OCI-LY7 (cell line): ENCODE results near the gene ZBTB20. TPM values are rescaled to one million over a fixed set of nuclear protein-coding genes. Genes with fewer than 3 reads are reported as not detected.

Source experiments
- BruUV-seq: library from RNA; stranded (reverse); fragments of 400-500 nt; replicated peaks from 2 replicates; lab custom pipeline; 2021; lab: Mats Ljungman, UMichigan
- CTCF ChIA-PET: fragments of 300-600 bp; sonication (Branson Sonifier 250); formaldehyde crosslinking; loops from one replicate; lab custom pipeline; 2022; ENCODE audit warnings: antibody characterized with exemption; ENCODE audit not compliant: unreplicated experiment; lab: Charles Lee
- POLR2A ChIA-PET: fragments of 300-600 bp; sonication (Branson Sonifier 250); formaldehyde crosslinking; loops from one replicate; lab custom pipeline; 2022; ENCODE audit warnings: antibody characterized with exemption; lab: Charles Lee
- DNase-seq: peaks from one replicate; pipeline ENCODE4 v3.0.0-alpha.2; 2015; ENCODE audit warnings: low spot score
- H2AFZ ChIP-seq: fragments of 200-600 bp; sonication (generic), shearing (Covaris generic); 2 replicates; pipeline ENCODE4 v1.6.1; 2014; ENCODE audit warnings: mild to moderate bottlenecking, antibody characterized with exemption, low read length, moderate library complexity
- H3K27ac ChIP-seq: fragments of 200-600 bp; sonication (generic); 2 replicates; pipeline ENCODE4 v1.5.1; 2014; ENCODE audit warnings: mixed run types, low read depth, mild to moderate bottlenecking, moderate library complexity, low read length, inconsistent platforms; ENCODE audit not compliant: poor library complexity, severe bottlenecking
- H3K36me3 ChIP-seq: fragments of 200-600 bp; sonication (generic); 2 replicates; pipeline ENCODE4 v1.6.1; 2014; ENCODE audit warnings: mild to moderate bottlenecking, antibody characterized with exemption, low read length, moderate library complexity, mixed read lengths; ENCODE audit not compliant: insufficient read depth
- H3K4me1 ChIP-seq: fragments of 200-600 bp; sonication (generic); 2 replicates; pipeline ENCODE4 v1.5.1; 2014; ENCODE audit warnings: mild to moderate bottlenecking, low read length; ENCODE audit not compliant: insufficient read depth, poor library complexity, severe bottlenecking
- H3K4me2 ChIP-seq: fragments of 200-600 bp; sonication (generic); 2 replicates; pipeline ENCODE4 v1.6.1; 2014; ENCODE audit warnings: mild to moderate bottlenecking, low read length
- H3K4me3 ChIP-seq: fragments of 200-600 bp; sonication (generic); 2 replicates; pipeline ENCODE4 v1.5.1; 2014; ENCODE audit warnings: mild to moderate bottlenecking, low read depth, low read length; ENCODE audit not compliant: poor library complexity, severe bottlenecking
- H3K79me2 ChIP-seq: fragments of 200-600 bp; sonication (generic); 2 replicates; pipeline ENCODE4 v1.6.1; 2016; ENCODE audit warnings: low read depth, mild to moderate bottlenecking, low read length, moderate library complexity, mixed read lengths; ENCODE audit not compliant: insufficient read depth
- H3K9me2 ChIP-seq: fragments of 200-600 bp; sonication (generic); 2 replicates; pipeline ENCODE4 v1.6.1; 2016; ENCODE audit warnings: mild to moderate bottlenecking, low read length, mixed read lengths; ENCODE audit not compliant: insufficient read depth
- H3K9me3 ChIP-seq: fragments of 200-600 bp; sonication (generic); 2 replicates; pipeline ENCODE4 v1.6.1; 2014; ENCODE audit warnings: mild to moderate bottlenecking, mixed run types, low read length, mixed read lengths
- H4K20me1 ChIP-seq: fragments of 200-600 bp; sonication (generic); 2 replicates; pipeline ENCODE4 v1.6.1; 2014; ENCODE audit warnings: mild to moderate bottlenecking, antibody characterized with exemption, low read length, moderate library complexity, mixed read lengths; ENCODE audit not compliant: insufficient read depth
- EZH2phosphoT487 ChIP-seq: fragments of 200-600 bp; sonication (generic); IDR thresholded peaks from 2 replicates; pipeline ENCODE4 v1.6.1; 2018; ENCODE audit warnings: low read depth, borderline replicate concordance, mild to moderate bottlenecking, mixed run types, antibody characterized with exemption, low read length, moderate library complexity, mixed read lengths
- intact Hi-C: fragments of 100-400 bp; cut with micrococcal nuclease; formaldehyde crosslinking; loops from one replicate; pipeline ENCODE4 v1.10.0; 2022; ENCODE audit not compliant: unreplicated experiment
- total RNA-seq, 2 experiments: library from RNA; depleted of rRNA in 1 of 2; stranded (reverse); fragments of >200 nt in 1 of 2; shearing (Covaris generic) in 1 of 2; gene quantifications; 2 replicates each; pipeline ENCODE4 v1.2.3, GENCODE V29; 2014 to 2022
- TF ChIP-seq, protein P1 (sequence below): fragments of 200-600 bp; sonication (generic); conservative IDR thresholded peaks from 2 replicates; pipeline ENCODE4 v1.5.1; 2014; ENCODE audit warnings: mild to moderate bottlenecking, antibody characterized with exemption, low read length, moderate library complexity, mixed read lengths

ZBTB20 gene
- total RNA-seq, 2 experiments from 2014 or later = 5.5 to 11.8 TPM

GRCh38 chr3:115052906-115053305 lies 94.2 kb downstream of the ZBTB20 start:
- Histone ChIP-seq H3K36me3 (no peaks in the 10 kb centered on the region), H4K20me1 (no peaks in the 10 kb centered on the region), H3K4me2 (no peak overlapping the region), H3K4me1 (no peaks in the 10 kb centered on the region), H3K4me3 (no peak overlapping the region), H3K79me2 (no peaks in the 10 kb centered on the region), H3K9me3 (no peaks in the 10 kb centered on the region), H3K9me2 (no peaks in the 10 kb centered on the region), H3K27ac (no peak overlapping the region), H2AFZ (no peak overlapping the region)
- CTCF ChIA-PET = no interaction called here
- POLR2A ChIA-PET = interaction anchor here (1.1 to 1.2 kb wide), 2 partner anchors 11 to 38 kb away, joined by 3 to 5 read pairs; no protein-coding TSS in a partner anchor
- intact Hi-C loops = no loop called here
- no peak for TF ChIP-seq EZH2phosphoT487
- TF ChIP-seq, protein P1, sequence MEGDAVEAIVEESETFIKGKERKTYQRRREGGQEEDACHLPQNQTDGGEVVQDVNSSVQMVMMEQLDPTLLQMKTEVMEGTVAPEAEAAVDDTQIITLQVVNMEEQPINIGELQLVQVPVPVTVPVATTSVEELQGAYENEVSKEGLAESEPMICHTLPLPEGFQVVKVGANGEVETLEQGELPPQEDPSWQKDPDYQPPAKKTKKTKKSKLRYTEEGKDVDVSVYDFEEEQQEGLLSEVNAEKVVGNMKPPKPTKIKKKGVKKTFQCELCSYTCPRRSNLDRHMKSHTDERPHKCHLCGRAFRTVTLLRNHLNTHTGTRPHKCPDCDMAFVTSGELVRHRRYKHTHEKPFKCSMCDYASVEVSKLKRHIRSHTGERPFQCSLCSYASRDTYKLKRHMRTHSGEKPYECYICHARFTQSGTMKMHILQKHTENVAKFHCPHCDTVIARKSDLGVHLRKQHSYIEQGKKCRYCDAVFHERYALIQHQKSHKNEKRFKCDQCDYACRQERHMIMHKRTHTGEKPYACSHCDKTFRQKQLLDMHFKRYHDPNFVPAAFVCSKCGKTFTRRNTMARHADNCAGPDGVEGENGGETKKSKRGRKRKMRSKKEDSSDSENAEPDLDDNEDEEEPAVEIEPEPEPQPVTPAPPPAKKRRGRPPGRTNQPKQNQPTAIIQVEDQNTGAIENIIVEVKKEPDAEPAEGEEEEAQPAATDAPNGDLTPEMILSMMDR = no peak
- no TSS peak for BruUV-seq
- no peak for DNase-seq

DNA sequence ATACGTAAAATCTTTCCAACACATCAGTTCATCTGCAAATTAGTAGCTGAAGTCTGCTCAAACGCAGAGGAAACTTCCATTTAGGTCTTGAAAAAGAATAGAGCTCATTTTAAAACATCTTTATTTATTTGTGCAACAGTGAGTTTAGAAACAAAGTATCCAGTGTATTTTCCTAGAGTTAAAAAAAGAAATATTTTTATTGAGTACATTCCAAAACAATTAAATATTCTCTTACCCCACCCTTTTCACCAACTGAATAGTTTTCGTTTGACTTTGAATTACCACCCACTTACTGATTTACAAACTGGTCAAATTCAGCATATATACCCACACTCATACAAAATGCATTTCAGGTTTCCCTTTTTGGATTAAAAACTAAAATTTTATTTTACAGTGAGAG lies 104.7 kb downstream of the ZBTB20 start:
- Histone ChIP-seq H3K27ac (no peak overlapping the region), H3K9me2 (no peaks in the 10 kb centered on the region), H3K4me1 (no peaks in the 10 kb centered on the region), H4K20me1 (no peaks in the 10 kb centered on the region), H3K4me2 (no peak overlapping the region), H3K79me2 (no peaks in the 10 kb centered on the region), H2AFZ (no peak overlapping the region), H3K4me3 (no peak overlapping the region), H3K36me3 (no peaks in the 10 kb centered on the region), H3K9me3 (no peaks in the 10 kb centered on the region)
- no TSS peak for BruUV-seq
- TF ChIP-seq EZH2phosphoT487 = no peak
- TF ChIP-seq, protein P1 = no peak
- ChIA-PET CTCF (no interaction called here), POLR2A (interaction anchor here (1.8 kb wide), 1 partner anchor 11 kb away, joined by 5 read pairs; no protein-coding TSS in a partner anchor)
- intact Hi-C loops = loop anchor here (5.0 kb wide), 1 partner anchor 650 kb away; no protein-coding TSS in a partner anchor
- DNase-seq = no peak

- Histone ChIP-seq H3K36me3 (no peaks in the 10 kb centered on the region), H3K79me2 (no peaks in the 10 kb centered on the region), H4K20me1 (no peaks in the 10 kb centered on the region), H2AFZ (no peak overlapping the region), H3K4me2 (no peak overlapping the region), H3K27ac (no peak overlapping the region), H3K4me3 (no peak overlapping the region), H3K9me3 (no peaks in the 10 kb centered on the region), H3K9me2 (no peaks in the 10 kb centered on the region), H3K4me1 (no peaks in the 10 kb centered on the region)
- peak; percentile 30 for DNase-seq
- intact Hi-C loops = loop anchor here (5.0 kb wide), 1 partner anchor 652 kb away; no protein-coding TSS in a partner anchor
- TF ChIP-seq, protein P1 = peak; percentile 87
- no peak for TF ChIP-seq EZH2phosphoT487
- ChIA-PET CTCF (no interaction called here), POLR2A (no interaction called here)
- no TSS peak for BruUV-seq
Observed at GRCh38 chr3:115040673-115041286, 106.3 kb downstream of the ZBTB20 start.
